T1000 (cell line): Measurements from ENCODE around the gene ARFIP1.
"Not testable (repeated sequence)": the region's sequence is repeated elsewhere in the genome, so short reads cannot be mapped to it uniquely, and the experiment has no call there.

ENCODE experiments used
- DNase-seq: peaks from one replicate; lab custom pipeline; 2025; ENCODE audit warnings: mixed read lengths; lab: John Stamatoyannopoulos, UW

Gene ARFIP1

GRCh38 chr4:152843481-152844090 is 63.8 kb downstream of the ARFIP1 start:
- no peak for DNase-seq

GRCh38 chr4:152847376-152847775 is 67.6 kb downstream of the ARFIP1 start:
- no peak for DNase-seq

GRCh38 chr4:152848508-152848907 is 68.8 kb downstream of the ARFIP1 start:
- DNase-seq, result no peak

GRCh38 chr4:152849350-152849749 is 69.6 kb downstream of the ARFIP1 start:
- DNase-seq, result no peak

- DNase-seq, result no peak
Measured at GRCh38 chr4:152850377-152850776, 70.6 kb downstream of the ARFIP1 start.

- no peak for DNase-seq
Measured at GRCh38 chr4:152851226-152851625, 71.5 kb downstream of the ARFIP1 start.

- DNase-seq, result no peak
Measured at GRCh38 chr4:152853293-152853692, 73.5 kb downstream of the ARFIP1 start.

GRCh38 chr4:152854016-152854415 is 74.3 kb downstream of the ARFIP1 start:
- not testable (repeated sequence) for DNase-seq

- DNase-seq, result no peak
Measured at GRCh38 chr4:152856960-152857359, 77.2 kb downstream of the ARFIP1 start.

GRCh38 chr4:152858934-152859333 is 79.2 kb downstream of the ARFIP1 start:
- DNase-seq, result no peak

GRCh38 chr4:152860046-152860445 is 80.3 kb downstream of the ARFIP1 start:
- no peak for DNase-seq

GRCh38 chr4:152862608-152863007 is 82.9 kb downstream of the ARFIP1 start:
- no peak for DNase-seq

GRCh38 chr4:152864361-152864760 is 84.6 kb downstream of the ARFIP1 start:
- DNase-seq, result no peak

- DNase-seq, result not testable (repeated sequence)
Measured at GRCh38 chr4:152866432-152866993, 86.8 kb downstream of the ARFIP1 start.

GRCh38 chr4:152870606-152871005 is 90.9 kb downstream of the ARFIP1 start:
- DNase-seq, result no peak

GRCh38 chr4:152875261-152875660 is 95.5 kb downstream of the ARFIP1 start:
- no peak for DNase-seq

- no peak for DNase-seq
Measured at GRCh38 chr4:152877868-152878267, 98.1 kb downstream of the ARFIP1 start.

GRCh38 chr4:152880263-152880662 is 100.5 kb downstream of the ARFIP1 start:
- DNase-seq, result no peak

- no peak for DNase-seq
Measured at GRCh38 chr4:152881974-152882373, 102.2 kb downstream of the ARFIP1 start.

GRCh38 chr4:152885185-152885584 is 105.4 kb downstream of the ARFIP1 start:
- no peak for DNase-seq

GRCh38 chr4:152886201-152886600 is 106.4 kb downstream of the ARFIP1 start:
- DNase-seq, result no peak

- no peak for DNase-seq
Measured at GRCh38 chr4:152887981-152888380, 108.2 kb downstream of the ARFIP1 start.

- no peak for DNase-seq
Measured at GRCh38 chr4:152892974-152893373, 113.2 kb downstream of the ARFIP1 start.

- DNase-seq, result no peak
Measured at GRCh38 chr4:152894673-152895072, 114.9 kb downstream of the ARFIP1 start.
